MCF 10A (cell line): Measurements from ENCODE around the gene HAPLN2. TPM values are rescaled to one million over a fixed set of nuclear protein-coding genes. Genes with fewer than 3 reads are reported as not detected.

ENCODE experiments used
- BruUV-seq: library from RNA; stranded (reverse); fragments of 400-500 nt; replicated peaks from 2 replicates; lab custom pipeline; 2021; lab: Mats Ljungman, UMichigan
- CTCF ChIA-PET: fragments of 300-600 bp; sonication (Branson Sonifier 250); formaldehyde crosslinking; extraction: SDS; loops from one replicate; lab custom pipeline; 2021; ENCODE audit warnings: antibody characterized with exemption, inconsistent platforms; lab: Yijun Ruan, JAX
- POLR2A ChIA-PET: fragments of 300-600, 350-650 bp; sonication (Branson Sonifier 250); formaldehyde crosslinking; extraction: SDS; loops from one replicate; lab custom pipeline; 2020; ENCODE audit warnings: antibody characterized with exemption, inconsistent platforms; lab: Yijun Ruan, JAX
- DNase-seq: peaks from one replicate; pipeline ENCODE4 v3.0.0-alpha.2; 2018; ENCODE audit not compliant: unreplicated experiment
- H3K27ac Mint-ChIP-seq: one replicate; pipeline ENCODE4 v1.8.0; 2022; ENCODE audit warnings: mild to moderate bottlenecking, low read depth, mixed read lengths; ENCODE audit not compliant: unreplicated experiment
- H3K27me3 Mint-ChIP-seq: one replicate; pipeline ENCODE4 v1.8.0; 2022; ENCODE audit warnings: mixed read lengths; ENCODE audit not compliant: insufficient read depth, unreplicated experiment
- H3K36me3 Mint-ChIP-seq: one replicate; pipeline ENCODE4 v1.8.0; 2022; ENCODE audit warnings: mild to moderate bottlenecking, moderate library complexity, mixed read lengths; ENCODE audit not compliant: insufficient read depth, unreplicated experiment
- H3K4me1 Mint-ChIP-seq: one replicate; pipeline ENCODE4 v1.8.0; 2022; ENCODE audit warnings: mixed read lengths; ENCODE audit not compliant: insufficient read depth, unreplicated experiment
- H3K4me3 Mint-ChIP-seq: one replicate; pipeline ENCODE4 v1.8.0; 2022; ENCODE audit warnings: mild to moderate bottlenecking, moderate library complexity, mixed read lengths; ENCODE audit not compliant: unreplicated experiment
- H3K9me3 Mint-ChIP-seq: one replicate; pipeline ENCODE4 v1.8.0; 2022; ENCODE audit warnings: mixed read lengths; ENCODE audit not compliant: unreplicated experiment
- intact Hi-C: fragments of 100-400 bp; cut with micrococcal nuclease; formaldehyde crosslinking; loops from 2 replicates; pipeline ENCODE4 v1.14.1; 2022
- total RNA-seq: library from RNA; stranded (reverse); gene quantifications from 2 replicates; pipeline ENCODE4 v1.2.3, GENCODE V29; 2022
- TF ChIP-seq, protein P1 (sequence below): fragments of 200-600 bp; IDR thresholded peaks from one replicate; pipeline ENCODE4 v1.8.0; 2022; ENCODE audit warnings: antibody characterized with exemption, mild to moderate bottlenecking; ENCODE audit not compliant: unreplicated experiment

The HAPLN2 gene
- total RNA-seq, 1 experiment from 2014 or later: not detected

DNA sequence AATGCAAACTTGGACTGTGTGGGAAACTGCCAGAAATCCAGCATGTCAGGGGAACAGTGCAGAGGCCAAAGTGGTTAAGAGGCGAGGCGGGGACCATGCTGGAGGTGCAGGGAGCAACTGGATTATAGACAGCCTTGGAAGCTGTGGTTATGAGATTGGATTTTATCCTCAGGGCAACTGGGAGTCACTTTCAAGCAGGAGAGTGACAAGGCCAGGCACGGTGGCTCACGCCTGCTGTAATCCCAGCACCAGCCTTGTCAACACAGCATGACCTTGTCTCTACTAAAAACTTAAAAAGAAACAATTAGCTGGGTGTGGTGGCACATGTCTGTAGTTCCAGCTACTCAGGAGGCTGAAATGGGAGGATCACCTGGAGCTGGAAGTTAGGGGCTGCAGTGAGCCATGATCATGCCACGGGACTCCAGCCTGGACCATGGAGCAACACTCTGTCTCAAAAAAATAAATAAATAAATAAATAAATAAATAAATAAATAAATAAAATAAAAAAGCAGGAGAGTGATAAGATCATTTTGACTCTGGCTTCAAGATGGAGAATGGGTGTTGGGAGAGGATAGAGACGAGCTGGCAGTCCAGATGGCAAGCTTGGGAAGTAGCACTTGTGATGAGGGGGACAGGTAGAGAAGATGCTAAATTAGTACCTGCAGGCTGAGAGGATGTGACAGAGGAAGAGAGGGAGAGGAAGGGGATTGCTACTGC lies 3.5 kb downstream of the HAPLN2 start:
- peaks cover 78% of the 10 kb centered on the region for H3K27me3 Mint-ChIP-seq
- H3K4me1 Mint-ChIP-seq: peaks cover 12% of the 10 kb centered on the region
- CTCF ChIA-PET: interaction anchor here (0.5 to 20.9 kb wide), 13 partner anchors 9 to 268 kb away, joined by 3 to 396 read pairs (median 7); partner anchors contain the start of genes INSRR and NES
- no peak overlapping the region for H3K27ac Mint-ChIP-seq
- H3K9me3 Mint-ChIP-seq: no peaks in the 10 kb centered on the region
- intact Hi-C loops: no loop called here
- DNase-seq: no peak
- no peaks in the 10 kb centered on the region for H3K36me3 Mint-ChIP-seq
- POLR2A ChIA-PET: no interaction called here
- peak overlapping the region; percentile 5 for H3K4me3 Mint-ChIP-seq
- TF ChIP-seq, protein P1, sequence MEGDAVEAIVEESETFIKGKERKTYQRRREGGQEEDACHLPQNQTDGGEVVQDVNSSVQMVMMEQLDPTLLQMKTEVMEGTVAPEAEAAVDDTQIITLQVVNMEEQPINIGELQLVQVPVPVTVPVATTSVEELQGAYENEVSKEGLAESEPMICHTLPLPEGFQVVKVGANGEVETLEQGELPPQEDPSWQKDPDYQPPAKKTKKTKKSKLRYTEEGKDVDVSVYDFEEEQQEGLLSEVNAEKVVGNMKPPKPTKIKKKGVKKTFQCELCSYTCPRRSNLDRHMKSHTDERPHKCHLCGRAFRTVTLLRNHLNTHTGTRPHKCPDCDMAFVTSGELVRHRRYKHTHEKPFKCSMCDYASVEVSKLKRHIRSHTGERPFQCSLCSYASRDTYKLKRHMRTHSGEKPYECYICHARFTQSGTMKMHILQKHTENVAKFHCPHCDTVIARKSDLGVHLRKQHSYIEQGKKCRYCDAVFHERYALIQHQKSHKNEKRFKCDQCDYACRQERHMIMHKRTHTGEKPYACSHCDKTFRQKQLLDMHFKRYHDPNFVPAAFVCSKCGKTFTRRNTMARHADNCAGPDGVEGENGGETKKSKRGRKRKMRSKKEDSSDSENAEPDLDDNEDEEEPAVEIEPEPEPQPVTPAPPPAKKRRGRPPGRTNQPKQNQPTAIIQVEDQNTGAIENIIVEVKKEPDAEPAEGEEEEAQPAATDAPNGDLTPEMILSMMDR: no peak
- no TSS peak for BruUV-seq

DNA sequence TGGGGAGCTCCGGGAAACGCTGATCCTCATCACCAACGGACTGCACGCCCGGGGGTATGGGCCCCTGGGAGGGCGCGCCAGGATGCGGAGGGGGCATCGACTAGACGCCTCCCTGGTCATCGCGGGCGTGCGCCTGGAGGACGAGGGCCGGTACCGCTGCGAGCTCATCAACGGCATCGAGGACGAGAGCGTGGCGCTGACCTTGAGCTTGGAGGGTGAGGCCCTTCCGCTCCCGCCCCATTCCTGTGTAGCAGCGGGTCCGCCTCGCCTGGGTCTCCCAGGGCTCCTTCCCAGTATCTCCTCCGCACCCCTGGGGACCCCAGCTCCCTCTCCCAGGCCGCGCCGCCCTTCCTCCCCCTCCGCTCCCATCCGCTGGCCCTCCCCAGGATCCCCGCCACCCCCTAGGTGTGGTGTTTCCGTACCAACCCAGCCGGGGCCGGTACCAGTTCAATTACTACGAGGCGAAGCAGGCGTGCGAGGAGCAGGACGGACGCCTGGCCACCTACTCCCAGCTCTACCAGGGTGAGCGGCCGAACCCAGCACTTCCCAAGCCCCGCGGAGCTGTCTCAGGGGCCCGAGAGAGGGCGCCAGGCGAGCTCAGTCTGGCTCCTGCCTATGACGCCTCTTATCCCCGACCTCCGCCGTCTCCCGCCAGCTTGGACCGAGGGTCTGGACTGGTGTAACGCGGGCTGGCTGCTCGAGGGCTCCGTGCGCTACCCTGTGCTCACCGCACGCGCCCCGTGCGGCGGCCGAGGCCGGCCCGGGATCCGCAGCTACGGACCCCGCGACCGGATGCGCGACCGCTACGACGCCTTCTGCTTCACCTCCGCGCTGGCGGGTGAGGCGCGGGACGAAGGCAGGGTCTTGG lies 5.0 kb downstream of the HAPLN2 start:
- ChIA-PET POLR2A (interaction anchor here (0.5 to 1.2 kb wide), 6 partner anchors 14 to 197 kb away, joined by 3 to 4 read pairs (median 3); no protein-coding TSS in a partner anchor), CTCF (interaction anchor here (0.5 to 20.9 kb wide), 33 partner anchors 11 to 267 kb away, joined by 3 to 396 read pairs (median 5); partner anchors contain the start of genes METTL25B and NES)
- Mint-ChIP-seq H3K36me3 (no peaks in the 10 kb centered on the region), H3K9me3 (no peaks in the 10 kb centered on the region), H3K27me3 (peaks cover 72% of the 10 kb centered on the region), H3K4me3 (peak overlapping the region; percentile 56), H3K4me1 (peaks cover 12% of the 10 kb centered on the region), H3K27ac (no peak overlapping the region)
- peak; percentile 55 for DNase-seq
- TF ChIP-seq, protein P1: peak; percentile 64
- intact Hi-C loops: no loop called here
- no TSS peak for BruUV-seq

DNA sequence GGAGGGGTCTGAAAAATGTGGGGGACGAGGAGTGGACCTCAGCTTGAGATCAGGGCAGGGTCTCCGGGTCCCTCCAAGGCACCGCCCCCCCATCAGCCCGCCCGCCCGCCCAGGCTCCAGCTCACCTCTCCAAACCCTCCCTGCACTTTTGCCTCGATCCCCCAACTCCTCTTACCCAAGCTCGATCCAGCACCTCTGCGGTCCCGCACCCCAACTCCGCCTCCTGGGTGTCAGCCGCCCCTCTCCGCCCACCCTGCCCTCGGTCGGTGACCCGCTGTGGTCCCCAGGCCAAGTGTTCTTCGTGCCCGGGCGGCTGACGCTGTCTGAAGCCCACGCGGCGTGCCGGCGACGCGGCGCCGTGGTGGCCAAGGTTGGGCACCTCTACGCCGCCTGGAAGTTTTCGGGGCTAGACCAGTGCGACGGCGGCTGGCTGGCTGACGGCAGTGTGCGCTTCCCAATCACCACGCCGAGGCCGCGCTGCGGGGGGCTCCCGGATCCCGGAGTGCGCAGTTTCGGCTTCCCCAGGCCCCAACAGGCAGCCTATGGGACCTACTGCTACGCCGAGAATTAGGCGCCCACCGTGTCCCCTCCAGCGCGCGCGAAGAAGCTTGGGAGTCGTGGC lies 5.7 kb downstream of the HAPLN2 start:
- no peaks in the 10 kb centered on the region for H3K36me3 Mint-ChIP-seq
- intact Hi-C loops: no loop called here
- H3K4me3 Mint-ChIP-seq: peak overlapping the region; percentile 56
- BruUV-seq: no TSS peak
- POLR2A ChIA-PET: interaction anchor here (0.7 to 1.2 kb wide), 4 partner anchors 15 to 196 kb away, joined by 3 to 4 read pairs (median 3); no protein-coding TSS in a partner anchor
- TF ChIP-seq, protein P1: no peak
- DNase-seq: no peak
- H3K4me1 Mint-ChIP-seq: peaks cover 12% of the 10 kb centered on the region
- H3K9me3 Mint-ChIP-seq: no peaks in the 10 kb centered on the region
- CTCF ChIA-PET: interaction anchor here (0.5 to 20.9 kb wide), 30 partner anchors 10 to 282 kb away, joined by 3 to 396 read pairs (median 4); partner anchors contain the start of genes METTL25B and NES
- H3K27ac Mint-ChIP-seq: no peak overlapping the region
- peaks cover 65% of the 10 kb centered on the region for H3K27me3 Mint-ChIP-seq
